WTC11 (cell line): ENCODE data around the gene ZSCAN9.

Experiments
- ATF2 ChIP-seq: sonication (generic); formaldehyde crosslinking; IDR thresholded peaks from 2 replicates; pipeline ENCODE4 v1.8.1; 2022; ENCODE audit warnings: low read depth, missing genetic modification reagents, borderline replicate concordance
- ATF3 ChIP-seq: sonication (generic); formaldehyde crosslinking; conservative IDR thresholded peaks from 2 replicates; pipeline ENCODE4 v1.8.1; 2022; ENCODE audit warnings: mild to moderate bottlenecking, missing genetic modification reagents
- CTCF ChIP-seq: fragments of 200-600 bp; IDR thresholded peaks from 2 replicates; pipeline ENCODE4 v1.8.0; 2022; ENCODE audit warnings: antibody characterized with exemption
- E2F1 ChIP-seq: sonication (generic); formaldehyde crosslinking; IDR thresholded peaks from 2 replicates; pipeline ENCODE4 v1.8.0; 2022; ENCODE audit warnings: mild to moderate bottlenecking, missing genetic modification reagents
- STAT6 ChIP-seq: sonication (generic); formaldehyde crosslinking; conservative IDR thresholded peaks from 2 replicates; pipeline ENCODE4 v1.8.1; 2023; ENCODE audit warnings: mild to moderate bottlenecking, low read depth, missing genetic modification reagents, moderate library complexity
- ZNF138 ChIP-seq: sonication (generic); formaldehyde crosslinking; conservative IDR thresholded peaks from 2 replicates; pipeline ENCODE4 v1.8.1; 2022; ENCODE audit warnings: mild to moderate bottlenecking, moderate library complexity, missing genetic modification reagents
- ZNF219 ChIP-seq: sonication (generic); formaldehyde crosslinking; IDR thresholded peaks from 2 replicates; pipeline ENCODE4 v1.8.0; 2023; ENCODE audit warnings: missing genetic modification reagents, mild to moderate bottlenecking, borderline replicate concordance

- TF ChIP-seq CTCF: no peak
- TF ChIP-seq ZNF138 (CRISPR knock-in tag): no peak
- no peak for TF ChIP-seq ATF2
- no peak for TF ChIP-seq E2F1 (CRISPR knock-in tag)
- TF ChIP-seq STAT6 (CRISPR knock-in tag): no peak
- TF ChIP-seq ATF3 (CRISPR knock-in tag): no peak
- no peak for TF ChIP-seq ZNF219
These were observed 18.9 kb downstream of the ZSCAN9 start for GRCh38 chr6:28243946-28244345.
